IPS DF 19.7 (cell line): Measurements from ENCODE around the gene MAPKAPK3.
"Not testable (repeated sequence)": the region's sequence is repeated elsewhere in the genome, so short reads cannot be mapped to it uniquely, and the experiment has no call there.

Source experiments
- DNase-seq: peaks from one replicate; pipeline ENCODE4 v3.0.0-alpha.2; 2013; ENCODE audit warnings: low read depth, low spot score

The MAPKAPK3 gene

DNA sequence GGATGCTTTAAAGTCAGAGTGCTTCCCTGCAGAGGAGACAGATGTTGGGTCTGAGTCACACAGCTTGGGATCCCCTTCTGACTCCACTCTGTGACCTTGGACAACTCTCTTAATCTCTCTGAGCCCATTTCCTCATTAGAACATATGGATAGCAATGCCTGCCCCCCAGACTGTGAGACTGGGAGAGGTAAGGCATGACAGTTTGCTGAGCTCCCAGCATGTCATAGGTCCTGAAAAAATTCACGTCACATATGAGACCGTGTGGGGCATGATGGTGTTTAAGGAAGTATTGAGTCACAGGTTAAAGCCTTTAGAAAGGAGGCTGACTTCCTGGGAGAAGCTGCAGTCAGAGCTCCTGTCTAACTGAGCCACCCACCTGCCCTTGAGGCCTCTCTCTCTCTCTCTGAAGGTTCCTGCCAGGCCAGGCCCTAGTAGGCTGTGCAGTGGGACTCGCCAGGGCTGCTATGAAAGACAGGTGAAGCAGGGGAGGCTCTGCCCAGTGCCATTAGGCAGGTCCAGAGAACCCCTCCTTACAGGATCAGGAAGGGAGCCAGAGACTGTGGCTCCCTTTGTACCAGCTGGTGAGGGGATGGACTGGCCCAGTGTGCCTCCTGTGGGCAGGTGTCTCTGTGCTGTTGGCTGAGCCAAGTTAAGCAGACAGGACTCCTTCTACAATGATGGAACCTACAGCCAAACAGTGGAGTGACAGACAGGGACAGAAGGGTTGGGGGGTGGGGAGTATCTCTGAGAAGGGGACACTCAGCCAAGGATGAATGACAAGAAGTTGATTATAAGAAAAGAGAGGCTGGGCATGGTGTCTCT, 38.3 kb downstream of the MAPKAPK3 start:
- DNase-seq: no peak

DNA sequence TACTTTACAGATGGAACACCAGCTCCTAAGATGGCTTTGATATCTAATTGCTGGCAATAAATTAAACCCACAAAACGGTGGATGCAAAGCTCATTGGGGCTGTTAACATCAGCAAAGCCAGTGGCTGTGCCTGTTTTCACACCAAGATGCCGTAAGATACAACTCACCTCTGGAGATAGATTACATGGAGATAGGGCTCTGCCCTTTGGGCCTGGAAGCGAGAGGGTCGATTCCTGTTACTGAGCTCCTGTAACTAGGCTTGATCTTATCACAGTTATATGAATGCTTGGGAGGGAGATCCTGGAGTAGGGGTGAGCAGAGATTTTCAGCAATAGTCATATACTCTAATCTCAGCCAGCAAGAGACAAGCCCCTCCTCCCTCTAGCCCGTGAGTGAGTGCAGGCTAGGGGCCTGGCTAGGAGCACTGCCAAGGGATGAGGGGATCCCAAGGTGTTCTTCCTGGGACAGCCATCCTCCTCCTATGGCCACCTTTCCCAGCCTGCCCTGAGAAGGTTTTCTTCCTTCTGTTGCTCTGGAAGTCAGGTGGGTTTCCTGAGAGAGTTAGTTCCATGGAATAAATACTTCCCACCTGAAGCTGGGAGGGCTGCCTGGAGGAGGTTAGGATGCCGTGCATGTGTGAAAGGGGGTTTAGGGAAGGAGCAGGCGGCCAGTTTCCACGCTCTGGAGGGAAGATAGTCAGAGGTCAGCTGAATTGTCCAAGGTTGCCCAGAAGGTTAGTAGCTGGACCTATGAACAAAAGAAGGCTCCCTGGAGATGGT, 39.7 kb downstream of the MAPKAPK3 start:
- DNase-seq: no peak

DNA sequence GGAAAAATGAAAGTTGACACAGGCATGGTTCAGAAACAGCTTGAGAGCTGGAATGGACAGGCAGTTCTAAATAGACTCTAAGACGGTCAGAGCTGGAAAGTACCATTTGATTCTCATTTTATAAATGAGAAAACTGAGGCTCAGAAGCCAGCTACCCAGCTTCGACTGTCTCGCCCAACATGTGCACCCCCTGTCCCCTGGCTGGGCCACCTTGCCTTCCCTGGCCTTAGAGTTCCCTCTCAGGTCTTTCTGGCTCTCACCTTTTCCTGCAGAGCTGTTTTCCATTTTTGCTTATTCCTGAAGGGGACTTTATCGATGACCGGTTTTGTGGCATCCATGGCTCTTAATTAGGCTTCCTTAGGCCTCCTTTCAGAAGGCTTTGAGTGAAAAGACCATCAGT, 40.5 kb downstream of the MAPKAPK3 start:
- no peak for DNase-seq

DNA sequence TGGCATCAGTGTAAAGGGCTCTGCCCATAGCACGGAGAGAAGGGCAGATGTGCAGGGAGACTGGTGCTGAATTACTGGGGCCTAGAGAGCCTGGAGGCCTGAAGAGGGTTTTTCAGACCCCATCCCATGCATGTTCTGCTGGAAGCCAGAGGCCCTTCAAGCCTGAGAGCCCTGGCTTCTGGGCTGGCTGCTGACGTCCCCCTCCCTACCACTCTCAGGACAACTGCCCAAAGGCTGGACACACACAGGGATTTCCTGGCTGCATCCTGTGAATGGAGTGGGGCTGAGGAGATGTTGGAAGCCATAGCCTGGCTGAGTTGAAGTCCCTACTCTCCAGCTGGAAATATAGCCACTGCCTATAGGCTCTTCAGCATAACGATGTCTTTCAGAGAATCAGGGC, 40.9 kb downstream of the MAPKAPK3 start:
- no peak for DNase-seq

DNA sequence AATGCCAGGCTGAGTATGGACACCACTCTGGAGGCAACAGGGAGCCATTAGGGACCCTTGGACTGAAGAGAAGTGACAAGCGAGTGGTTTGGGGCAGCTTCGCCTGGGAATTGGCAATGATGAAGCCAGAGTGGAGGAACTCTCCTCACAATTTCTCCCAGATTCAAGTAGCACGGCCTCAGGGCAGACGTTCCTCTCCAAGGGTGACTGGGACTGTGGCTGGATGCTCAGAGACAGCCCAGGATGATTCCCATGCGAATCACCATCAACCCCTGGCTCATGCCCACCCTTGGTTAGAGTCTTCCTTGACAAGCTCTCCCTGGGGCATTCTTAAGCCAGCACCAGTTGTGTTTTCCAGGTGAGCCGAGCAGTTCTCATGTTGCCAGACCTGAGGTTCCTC, 41.5 kb downstream of the MAPKAPK3 start:
- no peak for DNase-seq

DNA sequence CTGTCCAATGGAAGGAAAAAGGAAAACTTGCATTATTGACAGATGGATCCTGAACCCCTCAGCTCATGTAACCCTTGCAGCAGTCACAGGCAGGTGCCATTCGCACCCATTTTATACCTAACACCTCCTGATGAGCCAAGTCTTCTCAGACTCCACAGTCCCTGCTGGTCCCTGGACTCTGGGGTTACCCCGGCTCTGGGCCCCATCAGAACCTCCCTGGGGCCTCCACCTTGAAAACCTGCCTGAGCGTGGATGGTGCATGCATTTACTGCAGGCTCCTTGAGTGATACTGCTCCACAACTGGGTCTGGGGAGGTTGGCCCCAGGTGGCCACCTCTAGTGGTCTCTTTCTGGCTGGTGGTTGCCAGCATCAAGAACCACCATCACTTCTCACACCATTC, 41.9 kb downstream of the MAPKAPK3 start:
- no peak for DNase-seq

DNA sequence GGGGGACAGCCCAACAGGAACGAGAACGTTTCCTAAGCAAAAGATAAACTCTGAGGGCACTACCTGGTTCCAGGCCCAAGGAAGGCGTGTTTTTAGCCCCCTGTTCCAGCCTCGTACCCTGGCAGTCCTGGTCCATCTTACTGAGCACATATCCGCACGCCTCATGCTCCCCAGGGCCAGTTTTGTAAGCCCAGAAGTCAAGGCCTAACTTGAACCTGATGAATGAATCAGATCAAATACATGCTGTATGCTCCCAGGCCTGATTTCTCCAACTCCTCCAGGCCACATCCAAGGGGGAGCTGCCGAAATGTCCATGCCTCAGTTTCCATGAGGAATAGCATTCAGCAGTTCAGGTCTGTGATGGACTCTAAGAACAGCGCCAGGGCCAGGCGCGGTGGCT, 43.4 kb downstream of the MAPKAPK3 start:
- no peak for DNase-seq

DNA sequence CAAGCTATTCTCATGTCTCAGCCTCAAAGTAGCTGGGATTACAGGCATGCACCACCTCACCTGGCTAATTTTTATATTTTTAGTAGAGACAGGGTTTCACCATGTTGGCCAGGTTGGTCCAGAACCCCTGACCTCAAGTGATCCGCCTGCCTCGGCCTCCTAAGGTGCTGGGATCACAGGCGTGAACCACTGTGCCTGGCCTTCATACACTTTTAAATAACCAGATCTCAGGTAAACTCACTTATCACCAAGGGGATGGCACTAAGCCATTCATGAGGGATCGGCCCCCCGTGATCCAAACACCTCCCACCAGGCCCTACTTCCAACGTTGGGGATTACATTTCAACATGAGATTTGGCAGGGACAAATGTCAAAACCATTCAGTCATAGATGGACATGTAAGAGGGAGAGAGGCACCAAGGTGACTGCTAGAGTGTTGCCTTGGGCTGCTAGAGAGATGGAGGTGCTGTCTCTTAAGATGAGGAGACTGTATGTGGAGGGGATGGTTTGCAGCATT, 44.4 kb downstream of the MAPKAPK3 start:
- DNase-seq: no peak

DNA sequence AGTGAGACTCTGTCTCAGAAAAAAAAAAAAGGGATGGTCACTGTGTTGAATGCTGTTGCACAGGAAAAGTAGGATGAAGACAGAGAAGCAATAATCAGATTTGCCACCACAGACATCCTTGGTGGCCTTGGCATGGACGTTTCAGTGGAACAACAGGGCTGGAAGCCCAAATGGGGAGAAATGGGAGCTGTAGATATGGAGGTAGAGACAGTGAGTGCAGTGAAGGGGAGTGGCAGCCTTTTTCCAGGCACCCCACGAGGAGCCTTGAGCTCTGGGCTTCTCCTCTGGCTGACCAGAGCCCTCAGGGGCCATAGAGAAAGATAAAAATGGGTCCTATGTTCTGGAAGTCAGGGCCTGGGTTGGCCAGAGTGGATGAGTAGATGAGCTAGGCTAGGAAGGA, 45.5 kb downstream of the MAPKAPK3 start:
- DNase-seq: no peak

DNA sequence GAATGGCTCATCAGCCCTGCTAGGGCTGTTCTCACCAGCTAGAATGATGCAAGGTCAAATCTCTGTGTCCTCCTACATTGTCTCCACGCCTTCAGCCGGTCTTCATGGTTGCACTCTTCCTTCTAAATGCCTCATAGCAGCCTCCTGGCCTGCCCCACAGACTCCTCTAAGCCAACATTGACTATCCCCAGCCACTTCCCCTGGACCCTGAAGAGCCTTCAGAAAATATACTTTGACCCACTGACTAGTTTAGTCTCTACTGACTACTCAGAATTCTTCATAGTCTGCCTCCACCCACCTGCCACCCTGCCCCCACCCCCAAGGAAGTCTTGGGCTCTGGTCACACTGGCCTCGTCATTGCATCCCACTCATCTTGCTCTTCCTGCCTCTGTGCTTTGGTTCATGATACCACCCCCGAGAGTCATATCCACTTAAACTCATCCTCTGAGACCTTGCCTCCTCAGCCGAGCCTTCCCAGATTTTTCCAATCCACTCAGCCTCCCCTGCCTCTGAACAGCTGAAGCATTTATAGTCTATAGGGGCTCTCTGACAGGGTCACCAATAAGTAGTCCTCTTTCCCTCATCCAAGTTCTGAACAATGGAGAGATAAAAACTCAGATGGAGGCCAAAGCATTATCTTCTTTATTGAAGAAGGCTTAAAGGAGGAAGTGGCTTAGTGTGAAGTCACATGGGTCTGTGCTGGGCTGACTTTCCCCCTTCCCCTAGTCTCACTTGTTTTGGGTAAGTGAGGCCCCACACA, 48.3 kb downstream of the MAPKAPK3 start:
- DNase-seq: no peak

DNA sequence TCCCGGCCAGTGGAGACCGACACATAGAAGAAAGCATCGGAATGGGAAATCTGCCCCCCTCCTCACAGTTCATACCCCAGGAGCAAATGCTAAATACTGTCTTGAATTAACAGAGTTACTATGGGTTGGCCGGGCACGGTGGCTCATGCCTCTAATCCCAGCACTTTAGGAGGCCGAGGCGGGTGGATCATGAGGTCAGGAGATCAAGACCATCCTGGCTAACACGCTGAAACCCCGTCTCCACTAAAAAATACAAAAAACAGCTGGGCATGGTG, 48.8 kb downstream of the MAPKAPK3 start:
- DNase-seq: not testable (repeated sequence)

DNA sequence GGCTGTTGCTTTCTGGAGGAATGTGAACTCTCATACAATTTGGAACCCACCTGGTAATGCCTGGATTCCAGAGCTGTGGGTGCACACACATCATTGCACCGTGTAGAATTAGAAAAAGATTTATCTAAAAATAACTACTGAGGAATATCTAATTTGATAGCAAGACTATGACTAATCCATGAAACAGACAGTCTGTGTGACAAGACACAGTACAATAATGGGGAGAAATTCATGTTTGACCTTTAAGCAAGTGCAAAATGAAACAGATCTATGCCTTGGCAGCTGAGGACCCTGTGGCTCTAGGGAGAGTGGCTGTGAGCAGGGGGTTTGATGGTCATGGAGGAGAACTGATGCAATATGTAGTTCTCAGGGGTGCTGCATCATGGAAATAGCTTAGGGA, 49.9 kb downstream of the MAPKAPK3 start:
- DNase-seq: no peak

DNA sequence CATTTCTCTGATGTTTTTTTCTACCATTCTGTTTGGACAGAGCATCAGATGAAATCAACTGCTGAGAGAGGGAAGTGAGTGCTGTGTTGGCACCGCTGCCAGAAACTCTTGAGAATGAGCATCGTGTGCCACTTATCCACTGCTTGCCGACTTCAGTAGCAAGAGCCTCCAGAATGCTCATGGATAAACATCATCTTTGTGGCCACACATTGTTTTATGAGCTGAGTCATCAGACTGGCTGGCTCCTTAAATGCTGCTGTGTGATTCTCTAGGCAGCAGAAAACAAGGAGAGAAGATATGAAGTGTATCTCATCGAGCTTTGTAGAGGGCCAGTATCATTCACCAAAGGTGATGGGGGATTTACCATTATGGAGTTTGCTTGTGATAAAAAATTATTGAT, 54.4 kb downstream of the MAPKAPK3 start:
- DNase-seq: no peak

DNA sequence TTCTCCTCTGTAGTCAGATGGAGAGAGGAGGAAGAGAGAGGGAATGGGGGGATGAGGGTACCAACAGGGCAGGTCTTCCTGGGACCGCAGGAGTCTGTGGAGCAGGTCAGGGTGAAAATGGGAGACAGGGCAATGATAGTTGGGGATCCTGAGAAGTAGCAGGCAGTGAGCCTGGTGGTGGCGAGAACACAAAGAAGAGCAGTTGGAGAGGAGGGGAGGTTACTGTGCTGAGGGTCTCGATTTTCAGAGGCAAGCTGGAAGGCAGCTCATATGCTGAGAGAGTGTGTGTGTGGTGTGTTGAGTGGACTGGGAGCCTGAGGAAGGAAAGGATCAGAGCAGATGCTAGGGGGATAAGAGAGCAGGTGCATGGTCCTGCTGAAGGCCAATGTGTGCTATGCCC, 55.7 kb downstream of the MAPKAPK3 start:
- DNase-seq: no peak

DNA sequence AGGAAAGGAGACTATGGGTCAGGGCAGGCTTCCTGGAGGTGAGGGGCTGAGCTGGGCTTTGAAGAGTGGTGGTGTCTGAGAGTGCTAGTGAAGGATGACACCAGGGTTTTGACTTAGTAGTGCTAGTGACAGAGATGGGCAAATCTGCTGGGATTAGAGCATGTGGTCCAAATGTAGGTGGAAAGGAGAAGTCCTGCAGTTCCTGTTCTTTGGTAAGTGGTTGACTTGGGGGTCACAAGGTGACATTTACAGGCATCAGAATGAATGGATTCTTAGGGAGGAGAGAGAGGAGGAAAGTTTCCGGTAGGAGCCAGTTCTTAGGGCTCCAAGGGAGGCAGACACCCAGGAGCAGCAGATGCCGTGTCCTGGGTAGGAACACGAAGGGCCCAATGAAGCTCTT, 57.0 kb downstream of the MAPKAPK3 start:
- no peak for DNase-seq

DNA sequence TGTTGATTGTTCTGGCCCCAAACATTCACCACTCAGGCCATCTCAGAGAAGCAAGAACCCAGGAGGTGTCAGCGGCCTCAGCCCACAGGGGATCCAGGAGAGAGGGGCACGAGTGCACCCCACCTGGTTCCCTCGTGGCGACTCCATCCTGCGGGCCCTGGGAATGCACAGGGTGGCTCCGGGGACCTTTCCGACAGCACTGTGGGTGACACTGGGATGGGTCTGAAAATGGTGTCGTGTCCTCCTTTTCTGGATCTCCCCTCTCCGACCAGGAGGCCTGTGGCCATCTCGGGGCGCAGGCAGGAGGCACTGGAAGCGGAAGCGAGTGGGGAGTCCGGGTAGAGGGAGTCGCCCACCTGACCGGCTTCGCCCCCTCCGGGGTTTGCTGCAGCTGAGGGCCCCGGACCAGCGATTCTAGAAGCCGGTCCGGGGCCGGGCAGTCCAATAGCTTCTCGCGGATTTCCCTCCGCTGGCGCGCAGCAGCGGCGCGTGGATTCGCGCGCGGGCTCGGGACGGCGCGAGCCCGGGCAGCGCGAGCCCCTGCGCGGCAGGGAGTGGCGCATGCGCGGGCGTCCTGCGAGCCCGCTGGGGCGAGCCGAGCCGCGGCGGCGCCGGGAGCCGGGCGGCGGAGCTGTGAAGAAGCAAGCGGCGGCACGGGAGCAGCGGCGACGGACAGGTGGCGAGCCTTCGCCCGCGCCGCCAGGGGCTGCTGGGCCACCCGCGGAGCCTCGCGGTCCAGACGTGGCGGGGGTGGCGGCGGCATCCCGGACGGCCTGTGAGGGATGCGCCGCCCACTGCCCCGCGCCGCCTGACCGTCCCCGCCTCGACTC, 57.6 kb downstream of the MAPKAPK3 start, which contains the start of gene DOCK3:
DOCK3 (plus strand) TSS at position 579 of the 830 bp plus-strand sequence. CDS start 337 bp downstream, outside the sequence.
- no peak for DNase-seq

DNA sequence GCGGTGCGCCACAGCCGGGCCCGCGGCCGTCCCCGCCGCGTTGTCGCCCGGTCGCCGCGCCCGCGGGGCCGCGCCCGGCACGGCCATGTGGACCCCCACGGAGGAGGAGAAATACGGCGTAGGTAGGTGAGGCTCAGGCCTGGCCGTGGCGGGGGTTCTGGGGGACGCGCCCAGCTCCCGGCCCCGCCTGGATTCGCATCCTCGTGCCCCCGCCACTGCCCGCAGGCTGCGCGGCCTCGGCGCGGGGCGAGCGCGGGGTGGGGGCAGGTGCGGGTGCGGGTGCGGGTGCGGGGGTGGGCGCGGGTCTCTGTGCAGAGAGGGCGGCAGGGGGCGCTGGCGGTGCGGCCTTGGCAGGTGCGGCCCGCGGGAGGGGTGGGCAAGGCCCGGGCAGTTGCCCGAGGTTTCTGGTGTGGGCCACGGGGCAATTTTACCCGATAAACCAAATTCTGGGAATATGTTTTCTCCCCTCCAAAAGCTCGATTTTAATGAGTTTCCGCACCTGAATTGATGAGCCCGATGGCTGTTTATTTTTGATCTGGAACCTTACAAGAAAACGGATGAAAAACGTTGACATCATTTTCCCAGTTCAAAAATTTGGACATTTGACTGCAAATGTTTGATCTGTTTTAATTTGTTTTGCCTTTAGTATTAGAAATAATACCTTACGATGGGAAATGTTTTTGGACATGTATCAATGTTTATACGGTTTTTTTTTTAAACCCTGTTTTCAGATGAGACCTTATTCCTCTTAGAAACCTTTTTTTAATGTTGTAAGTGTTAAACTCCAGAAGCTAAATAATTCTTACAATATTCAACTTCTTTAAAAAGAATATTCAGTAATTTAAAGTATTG, 58.5 kb downstream of the MAPKAPK3 start:
- no peak for DNase-seq

DNA sequence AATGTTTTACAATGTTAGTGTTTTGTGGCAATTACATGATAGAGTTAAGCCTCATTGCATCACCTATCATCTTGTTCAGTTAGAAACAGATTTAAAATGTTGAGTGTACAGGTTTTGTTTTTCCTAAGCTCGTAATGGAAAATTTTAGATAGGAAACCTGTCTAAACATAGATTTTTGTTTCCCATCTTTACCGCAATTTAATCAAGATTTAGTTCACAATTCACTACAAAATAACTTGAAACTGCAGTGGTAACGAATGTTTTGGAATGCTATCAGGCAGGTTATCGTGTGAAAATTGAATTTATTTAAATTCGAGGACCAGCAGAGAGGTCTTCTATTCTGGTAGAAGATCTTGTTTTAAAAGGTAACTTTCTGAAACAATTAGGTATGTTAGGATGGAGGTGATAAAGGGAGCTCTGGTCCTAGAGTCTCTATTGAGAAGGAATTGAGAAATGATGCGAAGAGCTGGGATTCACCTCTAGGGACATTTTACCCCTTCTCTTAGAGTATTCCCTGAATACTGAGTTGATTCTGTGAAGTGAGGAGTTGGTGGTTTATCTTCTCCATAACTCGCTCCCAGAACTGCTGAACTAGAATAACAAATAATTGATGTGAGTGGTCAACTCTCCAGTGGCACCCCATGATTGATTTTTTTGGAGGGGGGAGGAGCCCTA, 59.2 kb downstream of the MAPKAPK3 start:
- DNase-seq: no peak

DNA sequence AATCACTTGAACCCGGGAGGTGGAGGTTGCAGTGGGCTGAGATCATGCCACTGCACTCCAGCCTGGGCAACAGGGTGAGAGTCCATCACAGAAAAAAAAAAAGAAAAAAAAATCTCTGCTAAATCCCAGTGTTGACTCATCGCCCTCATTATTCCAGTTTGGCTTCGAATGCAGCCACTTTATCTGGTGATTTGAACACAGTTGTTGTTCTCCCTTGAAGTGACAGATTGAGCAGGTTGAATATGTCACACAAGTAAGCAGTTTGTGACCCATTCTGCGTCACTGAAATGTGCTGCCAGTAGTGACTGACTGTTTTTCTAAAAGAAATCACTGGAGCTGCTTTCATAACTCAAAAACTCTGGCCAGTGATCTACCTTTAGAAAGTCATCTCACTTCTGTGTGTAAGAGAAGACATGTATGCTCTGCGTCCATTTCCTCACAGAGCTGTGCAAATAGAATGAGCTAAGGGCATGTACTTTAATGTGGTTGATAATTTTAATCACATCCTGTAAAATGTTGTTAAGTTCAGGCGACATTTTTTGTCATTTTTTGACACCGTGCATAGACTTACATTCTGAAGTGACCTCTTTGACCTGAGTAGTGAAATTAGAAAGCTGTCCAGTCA, 70.3 kb downstream of the MAPKAPK3 start:
- no peak for DNase-seq
